OCI-LY7 (cell line): Measurements from ENCODE around the gene ADAMTSL3. TPM values are rescaled to one million over a fixed set of nuclear protein-coding genes. Genes with fewer than 3 reads are reported as not detected.

ENCODE experiments used
- BruUV-seq: library from RNA; stranded (reverse); fragments of 400-500 nt; replicated peaks from 2 replicates; lab custom pipeline; 2021; lab: Mats Ljungman, UMichigan
- CTCF ChIA-PET: fragments of 300-600 bp; sonication (Branson Sonifier 250); formaldehyde crosslinking; loops from one replicate; lab custom pipeline; 2022; ENCODE audit warnings: antibody characterized with exemption; ENCODE audit not compliant: unreplicated experiment; lab: Charles Lee
- POLR2A ChIA-PET: fragments of 300-600 bp; sonication (Branson Sonifier 250); formaldehyde crosslinking; loops from one replicate; lab custom pipeline; 2022; ENCODE audit warnings: antibody characterized with exemption; lab: Charles Lee
- DNase-seq: peaks from one replicate; pipeline ENCODE4 v3.0.0-alpha.2; 2015; ENCODE audit warnings: low spot score
- H2AFZ ChIP-seq: fragments of 200-600 bp; sonication (generic), shearing (Covaris generic); 2 replicates; pipeline ENCODE4 v1.6.1; 2014; ENCODE audit warnings: mild to moderate bottlenecking, antibody characterized with exemption, low read length, moderate library complexity
- H3K27ac ChIP-seq: fragments of 200-600 bp; sonication (generic); 2 replicates; pipeline ENCODE4 v1.5.1; 2014; ENCODE audit warnings: mixed run types, low read depth, mild to moderate bottlenecking, moderate library complexity, low read length, inconsistent platforms; ENCODE audit not compliant: poor library complexity, severe bottlenecking
- H3K36me3 ChIP-seq: fragments of 200-600 bp; sonication (generic); 2 replicates; pipeline ENCODE4 v1.6.1; 2014; ENCODE audit warnings: mild to moderate bottlenecking, antibody characterized with exemption, low read length, moderate library complexity, mixed read lengths; ENCODE audit not compliant: insufficient read depth
- H3K4me1 ChIP-seq: fragments of 200-600 bp; sonication (generic); 2 replicates; pipeline ENCODE4 v1.5.1; 2014; ENCODE audit warnings: mild to moderate bottlenecking, low read length; ENCODE audit not compliant: insufficient read depth, poor library complexity, severe bottlenecking
- H3K4me2 ChIP-seq: fragments of 200-600 bp; sonication (generic); 2 replicates; pipeline ENCODE4 v1.6.1; 2014; ENCODE audit warnings: mild to moderate bottlenecking, low read length
- H3K4me3 ChIP-seq: fragments of 200-600 bp; sonication (generic); 2 replicates; pipeline ENCODE4 v1.5.1; 2014; ENCODE audit warnings: mild to moderate bottlenecking, low read depth, low read length; ENCODE audit not compliant: poor library complexity, severe bottlenecking
- H3K79me2 ChIP-seq: fragments of 200-600 bp; sonication (generic); 2 replicates; pipeline ENCODE4 v1.6.1; 2016; ENCODE audit warnings: low read depth, mild to moderate bottlenecking, low read length, moderate library complexity, mixed read lengths; ENCODE audit not compliant: insufficient read depth
- H3K9me2 ChIP-seq: fragments of 200-600 bp; sonication (generic); 2 replicates; pipeline ENCODE4 v1.6.1; 2016; ENCODE audit warnings: mild to moderate bottlenecking, low read length, mixed read lengths; ENCODE audit not compliant: insufficient read depth
- H3K9me3 ChIP-seq: fragments of 200-600 bp; sonication (generic); 2 replicates; pipeline ENCODE4 v1.6.1; 2014; ENCODE audit warnings: mild to moderate bottlenecking, mixed run types, low read length, mixed read lengths
- H4K20me1 ChIP-seq: fragments of 200-600 bp; sonication (generic); 2 replicates; pipeline ENCODE4 v1.6.1; 2014; ENCODE audit warnings: mild to moderate bottlenecking, antibody characterized with exemption, low read length, moderate library complexity, mixed read lengths; ENCODE audit not compliant: insufficient read depth
- CTCF ChIP-seq: fragments of 200-600 bp; sonication (generic); conservative IDR thresholded peaks from 2 replicates; pipeline ENCODE4 v1.5.1; 2014; ENCODE audit warnings: mild to moderate bottlenecking, antibody characterized with exemption, low read length, moderate library complexity, mixed read lengths
- EZH2phosphoT487 ChIP-seq: fragments of 200-600 bp; sonication (generic); IDR thresholded peaks from 2 replicates; pipeline ENCODE4 v1.6.1; 2018; ENCODE audit warnings: low read depth, borderline replicate concordance, mild to moderate bottlenecking, mixed run types, antibody characterized with exemption, low read length, moderate library complexity, mixed read lengths
- intact Hi-C: fragments of 100-400 bp; cut with micrococcal nuclease; formaldehyde crosslinking; loops from one replicate; pipeline ENCODE4 v1.10.0; 2022; ENCODE audit not compliant: unreplicated experiment
- total RNA-seq, 2 experiments: library from RNA; depleted of rRNA in 1 of 2; stranded (reverse); fragments of >200 nt in 1 of 2; shearing (Covaris generic) in 1 of 2; gene quantifications; 2 replicates each; pipeline ENCODE4 v1.2.3, GENCODE V29; 2014 to 2022

The ADAMTSL3 gene
- total RNA-seq, 2 experiments from 2014 or later, result not detected

GRCh38 chr15:83762367-83762766, 108.4 kb downstream of the ADAMTSL3 start:
- no TSS peak for BruUV-seq
- no peaks in the 10 kb centered on the region for H3K36me3 ChIP-seq
- no peak overlapping the region for H3K4me2 ChIP-seq
- H3K9me3 ChIP-seq, result no peaks in the 10 kb centered on the region
- intact Hi-C loops, result no loop called here
- H3K27ac ChIP-seq, result no peak overlapping the region
- no peak overlapping the region for H3K4me3 ChIP-seq
- H3K9me2 ChIP-seq, result no peaks in the 10 kb centered on the region
- no peaks in the 10 kb centered on the region for H3K79me2 ChIP-seq
- no peak overlapping the region for H2AFZ ChIP-seq
- no peaks in the 10 kb centered on the region for H4K20me1 ChIP-seq
- H3K4me1 ChIP-seq, result no peaks in the 10 kb centered on the region
- no peak for DNase-seq
- no peak for TF ChIP-seq CTCF
- TF ChIP-seq EZH2phosphoT487, result no peak
- POLR2A ChIA-PET, result interaction anchor here (0.6 kb wide), 1 partner anchor 39 kb away, joined by 3 read pairs; no protein-coding TSS in a partner anchor
- CTCF ChIA-PET, result interaction anchor here (0.5 kb wide), 1 partner anchor 20 kb away, joined by 3 read pairs; no protein-coding TSS in a partner anchor

- intact Hi-C loops, result no loop called here
- no peaks in the 10 kb centered on the region for H3K36me3 ChIP-seq
- TF ChIP-seq CTCF (no peak), EZH2phosphoT487 (no peak)
- no peaks in the 10 kb centered on the region for H4K20me1 ChIP-seq
- CTCF ChIA-PET, result no interaction called here
- H3K4me2 ChIP-seq, result no peak overlapping the region
- no peaks in the 10 kb centered on the region for H3K4me1 ChIP-seq
- no peak overlapping the region for H2AFZ ChIP-seq
- DNase-seq, result no peak
- no peak overlapping the region for H3K27ac ChIP-seq
- POLR2A ChIA-PET, result no interaction called here
- no TSS peak for BruUV-seq
- H3K9me3 ChIP-seq, result no peaks in the 10 kb centered on the region
- no peaks in the 10 kb centered on the region for H3K79me2 ChIP-seq
- no peaks in the 10 kb centered on the region for H3K9me2 ChIP-seq
- H3K4me3 ChIP-seq, result no peak overlapping the region
These were observed 110.4 kb downstream of the ADAMTSL3 start for GRCh38 chr15:83764201-83764838.

- H4K20me1 ChIP-seq, result no peaks in the 10 kb centered on the region
- H3K4me2 ChIP-seq, result no peak overlapping the region
- intact Hi-C loops, result no loop called here
- no peak overlapping the region for H3K27ac ChIP-seq
- no peaks in the 10 kb centered on the region for H3K9me3 ChIP-seq
- ChIA-PET POLR2A (no interaction called here), CTCF (no interaction called here)
- no peak overlapping the region for H2AFZ ChIP-seq
- TF ChIP-seq EZH2phosphoT487 (no peak), CTCF (no peak)
- BruUV-seq, result no TSS peak
- H3K9me2 ChIP-seq, result no peaks in the 10 kb centered on the region
- DNase-seq, result no peak
- no peak overlapping the region for H3K4me3 ChIP-seq
- no peaks in the 10 kb centered on the region for H3K36me3 ChIP-seq
- H3K79me2 ChIP-seq, result no peaks in the 10 kb centered on the region
- H3K4me1 ChIP-seq, result no peaks in the 10 kb centered on the region
These were observed 112.4 kb downstream of the ADAMTSL3 start for GRCh38 chr15:83766339-83766738.
